ENCODE data around the gene ARMC10. TPM values are rescaled to one million over a fixed set of nuclear protein-coding genes. Genes with fewer than 3 reads are reported as not detected.

Gene ARMC10
- total RNA-seq, 1 donor from 2014 or later, result 36.5 TPM

- H3K4me3 Mint-ChIP-seq, result no peak overlapping the region
- H3K36me3 Mint-ChIP-seq, result peaks cover 38% of the 10 kb centered on the region
- H3K4me1 Mint-ChIP-seq (ENCODE audit: unreplicated experiment), result peaks cover 10% of the 10 kb centered on the region
- H3K9me3 Mint-ChIP-seq, result no peaks in the 10 kb centered on the region
- H3K27me3 Mint-ChIP-seq, result no peaks in the 10 kb centered on the region
- no peak overlapping the region for H3K27ac Mint-ChIP-seq
- TF ChIP-seq, protein P1, sequence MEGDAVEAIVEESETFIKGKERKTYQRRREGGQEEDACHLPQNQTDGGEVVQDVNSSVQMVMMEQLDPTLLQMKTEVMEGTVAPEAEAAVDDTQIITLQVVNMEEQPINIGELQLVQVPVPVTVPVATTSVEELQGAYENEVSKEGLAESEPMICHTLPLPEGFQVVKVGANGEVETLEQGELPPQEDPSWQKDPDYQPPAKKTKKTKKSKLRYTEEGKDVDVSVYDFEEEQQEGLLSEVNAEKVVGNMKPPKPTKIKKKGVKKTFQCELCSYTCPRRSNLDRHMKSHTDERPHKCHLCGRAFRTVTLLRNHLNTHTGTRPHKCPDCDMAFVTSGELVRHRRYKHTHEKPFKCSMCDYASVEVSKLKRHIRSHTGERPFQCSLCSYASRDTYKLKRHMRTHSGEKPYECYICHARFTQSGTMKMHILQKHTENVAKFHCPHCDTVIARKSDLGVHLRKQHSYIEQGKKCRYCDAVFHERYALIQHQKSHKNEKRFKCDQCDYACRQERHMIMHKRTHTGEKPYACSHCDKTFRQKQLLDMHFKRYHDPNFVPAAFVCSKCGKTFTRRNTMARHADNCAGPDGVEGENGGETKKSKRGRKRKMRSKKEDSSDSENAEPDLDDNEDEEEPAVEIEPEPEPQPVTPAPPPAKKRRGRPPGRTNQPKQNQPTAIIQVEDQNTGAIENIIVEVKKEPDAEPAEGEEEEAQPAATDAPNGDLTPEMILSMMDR (conservative IDR thresholded peaks at IDR 0.05), result no peak
- no peak for DNase-seq (ENCODE audit: extremely low spot score, unreplicated experiment)
Observed at GRCh38 chr7:103115771-103116170, 40.8 kb downstream of the ARMC10 start.

GRCh38 chr7:103116511-103116910, 41.6 kb downstream of the ARMC10 start:
- no peaks in the 10 kb centered on the region for H3K27me3 Mint-ChIP-seq
- H3K27ac Mint-ChIP-seq, result no peak overlapping the region
- peaks cover 32% of the 10 kb centered on the region for H3K36me3 Mint-ChIP-seq
- H3K4me1 Mint-ChIP-seq (ENCODE audit: unreplicated experiment), result peaks cover 10% of the 10 kb centered on the region
- H3K9me3 Mint-ChIP-seq, result no peaks in the 10 kb centered on the region
- TF ChIP-seq, protein P1 (conservative IDR thresholded peaks at IDR 0.05), result no peak
- DNase-seq (ENCODE audit: extremely low spot score, unreplicated experiment), result no peak
- no peak overlapping the region for H3K4me3 Mint-ChIP-seq

DNA sequence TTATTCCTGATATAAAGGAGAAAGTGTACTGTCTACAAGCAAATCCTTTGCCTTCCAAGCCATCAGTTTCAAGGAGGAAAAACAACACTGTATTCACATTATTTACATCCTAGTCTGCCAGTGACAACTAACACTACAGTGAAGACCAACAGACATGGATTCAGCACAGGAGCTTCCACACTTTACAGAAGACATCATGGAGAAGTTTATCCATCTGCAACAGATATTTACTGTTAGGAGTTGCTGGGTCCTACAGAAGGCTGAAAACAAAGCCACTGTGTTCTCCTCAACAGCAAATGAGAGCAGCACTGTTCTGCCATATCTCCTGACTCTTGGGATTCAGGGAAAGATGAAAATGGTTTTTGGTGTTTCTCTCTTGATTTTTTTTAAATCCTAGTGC, 42.1 kb downstream of the ARMC10 start:
- DNase-seq (ENCODE audit: extremely low spot score, unreplicated experiment), result no peak
- Mint-ChIP-seq H3K27ac (no peak overlapping the region), H3K36me3 (peaks cover 32% of the 10 kb centered on the region), H3K4me1 (ENCODE audit: unreplicated experiment) (peaks cover 10% of the 10 kb centered on the region), H3K4me3 (no peak overlapping the region), H3K9me3 (no peaks in the 10 kb centered on the region), H3K27me3 (no peaks in the 10 kb centered on the region)
- TF ChIP-seq, protein P1 (conservative IDR thresholded peaks at IDR 0.05), result no peak

- DNase-seq (ENCODE audit: extremely low spot score, unreplicated experiment), result no peak
- H3K9me3 Mint-ChIP-seq, result no peaks in the 10 kb centered on the region
- no peaks in the 10 kb centered on the region for H3K27me3 Mint-ChIP-seq
- peaks cover 31% of the 10 kb centered on the region for H3K36me3 Mint-ChIP-seq
- peaks cover 10% of the 10 kb centered on the region for H3K4me1 Mint-ChIP-seq (ENCODE audit: unreplicated experiment)
- no peak overlapping the region for H3K27ac Mint-ChIP-seq
- no peak overlapping the region for H3K4me3 Mint-ChIP-seq
- TF ChIP-seq, protein P1 (conservative IDR thresholded peaks at IDR 0.05), result no peak
Observed at GRCh38 chr7:103117465-103117864, 42.5 kb downstream of the ARMC10 start.

- DNase-seq (ENCODE audit: extremely low spot score, unreplicated experiment), result no peak
- Mint-ChIP-seq H3K36me3 (peaks cover 21% of the 10 kb centered on the region), H3K4me1 (ENCODE audit: unreplicated experiment) (peaks cover 5% of the 10 kb centered on the region), H3K4me3 (no peak overlapping the region), H3K27me3 (no peaks in the 10 kb centered on the region), H3K9me3 (no peaks in the 10 kb centered on the region), H3K27ac (no peak overlapping the region)
- TF ChIP-seq, protein P1 (conservative IDR thresholded peaks at IDR 0.05), result no peak
Observed at GRCh38 chr7:103119791-103120291, 44.9 kb downstream of the ARMC10 start.

DNA sequence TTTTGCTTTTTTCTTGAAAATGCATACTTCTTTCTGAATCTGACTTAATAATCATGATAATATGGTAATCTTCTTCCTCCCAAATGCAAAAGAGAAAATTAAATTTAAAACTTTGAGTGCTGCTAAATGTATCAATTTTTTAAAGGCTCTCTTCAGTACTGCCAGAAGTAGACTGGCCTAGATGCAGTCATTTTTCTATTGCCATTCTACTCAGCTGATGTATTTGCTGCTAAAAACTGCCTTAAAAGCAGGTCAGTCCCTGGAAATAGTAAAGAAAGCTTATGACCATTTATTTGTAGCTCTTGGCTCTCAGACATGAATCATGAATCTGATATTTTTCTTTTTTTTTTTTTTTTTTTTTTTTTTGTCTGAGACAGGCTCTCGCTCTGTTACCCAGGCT, 45.4 kb downstream of the ARMC10 start:
- DNase-seq (ENCODE audit: extremely low spot score, unreplicated experiment), result no peak
- TF ChIP-seq, protein P1 (conservative IDR thresholded peaks at IDR 0.05), result no peak
- H3K4me3 Mint-ChIP-seq, result no peak overlapping the region
- H3K9me3 Mint-ChIP-seq, result no peaks in the 10 kb centered on the region
- H3K4me1 Mint-ChIP-seq (ENCODE audit: unreplicated experiment), result peaks cover 5% of the 10 kb centered on the region
- peaks cover 21% of the 10 kb centered on the region for H3K36me3 Mint-ChIP-seq
- H3K27me3 Mint-ChIP-seq, result no peaks in the 10 kb centered on the region
- no peak overlapping the region for H3K27ac Mint-ChIP-seq

Measured in type B pancreatic cell (in vitro differentiated cells).